ENCODE results near the gene CFDP1.

GRCh38 chr16:75271441-75272096, 161.7 kb downstream of the CFDP1 start:
- TF ChIP-seq CTCF (conservative IDR thresholded peaks at IDR 0.05; ENCODE audit: low read length): no peak
- no peak for TF ChIP-seq EZH2phosphoT487 (IDR thresholded peaks at IDR 0.05; ENCODE audit: borderline replicate concordance)

Data from Loucy (cell line).